Measurements from ENCODE around the gene AZU1.

DNA sequence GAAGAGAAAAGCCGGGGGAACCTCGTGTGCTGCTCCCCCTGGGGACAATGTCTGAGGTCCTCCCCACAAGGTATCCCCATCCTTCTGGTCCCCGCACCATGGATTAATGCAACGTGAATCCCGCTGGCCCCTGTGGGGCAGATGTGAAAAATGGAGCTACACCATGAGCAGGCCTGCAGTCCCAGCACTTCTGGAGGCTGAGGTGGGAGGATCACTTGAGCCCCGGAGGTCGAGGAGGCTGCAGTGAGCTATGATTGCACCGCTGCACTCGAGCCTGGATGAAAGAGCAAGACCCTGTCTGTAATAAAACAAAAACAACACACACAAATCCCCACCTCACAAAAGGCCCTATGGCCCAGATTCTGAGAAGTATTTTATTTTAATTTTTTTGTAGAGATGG is 30.6 kb downstream of the AZU1 start:
- TF ChIP-seq POLR2A (IDR thresholded peaks at IDR 0.05) = no peak
- TF ChIP-seq, protein P1, sequence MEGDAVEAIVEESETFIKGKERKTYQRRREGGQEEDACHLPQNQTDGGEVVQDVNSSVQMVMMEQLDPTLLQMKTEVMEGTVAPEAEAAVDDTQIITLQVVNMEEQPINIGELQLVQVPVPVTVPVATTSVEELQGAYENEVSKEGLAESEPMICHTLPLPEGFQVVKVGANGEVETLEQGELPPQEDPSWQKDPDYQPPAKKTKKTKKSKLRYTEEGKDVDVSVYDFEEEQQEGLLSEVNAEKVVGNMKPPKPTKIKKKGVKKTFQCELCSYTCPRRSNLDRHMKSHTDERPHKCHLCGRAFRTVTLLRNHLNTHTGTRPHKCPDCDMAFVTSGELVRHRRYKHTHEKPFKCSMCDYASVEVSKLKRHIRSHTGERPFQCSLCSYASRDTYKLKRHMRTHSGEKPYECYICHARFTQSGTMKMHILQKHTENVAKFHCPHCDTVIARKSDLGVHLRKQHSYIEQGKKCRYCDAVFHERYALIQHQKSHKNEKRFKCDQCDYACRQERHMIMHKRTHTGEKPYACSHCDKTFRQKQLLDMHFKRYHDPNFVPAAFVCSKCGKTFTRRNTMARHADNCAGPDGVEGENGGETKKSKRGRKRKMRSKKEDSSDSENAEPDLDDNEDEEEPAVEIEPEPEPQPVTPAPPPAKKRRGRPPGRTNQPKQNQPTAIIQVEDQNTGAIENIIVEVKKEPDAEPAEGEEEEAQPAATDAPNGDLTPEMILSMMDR (IDR thresholded peaks at IDR 0.05) = no peak

Data from heart left ventricle (tissue), 13 donors.